T-cell (primary cell): ENCODE measurements around the gene GNB4. TPM values are rescaled to one million over a fixed set of nuclear protein-coding genes. Genes with fewer than 3 reads are reported as not detected.

Source experiments
- ATAC-seq, 4 experiments: fragments of 200-7000 bp in 3 of 4; fragments of 150-1000 bp in 1 of 4; cut with Tn5 transposase; replicated peaks in 1 of 4; 1 replicate in 3 of 4; 2 replicates in 1 of 4; pipeline ENCODE4 v1.10.0; 2021; ENCODE audit warnings: moderate library complexity in 3 of 4, mild to moderate bottlenecking in 2 of 4, moderate number of reproducible peaks in 1 of 4
- CTCF ChIA-PET, 2 donors: fragments of 300-600 bp; sonication (Branson Sonifier 250); formaldehyde crosslinking; loops; one replicate each; lab custom pipeline; 2022; ENCODE audit warnings: antibody characterized with exemption in 2 of 2; lab: Charles Lee
- POLR2A ChIA-PET, 2 donors: fragments of 300-600 bp; sonication (Branson Sonifier 250); formaldehyde crosslinking; loops; one replicate each; lab custom pipeline; 2022; ENCODE audit warnings: antibody characterized with exemption in 2 of 2; lab: Charles Lee
- DNase-seq, 35 experiments: peaks; one replicate each; pipeline versions ENCODE4 v3.0.0 to v3.0.0-alpha.2; 2013 to 2023
- H3K27ac ChIP-seq: one replicate; pipeline ENCODE4 v1.5.1; 2013; ENCODE audit warnings: low read length
- H3K27me3 ChIP-seq, 2 experiments: replicated peaks in 1 of 2; 1 replicate in 1 of 2; 2 replicates in 1 of 2; pipeline versions ENCODE4 v1.6.1 to v1.7.0; 2013; ENCODE audit warnings: low read length in 1 of 2, mixed read lengths in 1 of 2; ENCODE audit not compliant: control insufficient read depth in 2 of 2, insufficient read depth in 2 of 2; ENCODE audit errors: extremely low read depth in 1 of 2
- H3K36me3 ChIP-seq, 2 donors: 1 replicate in 1 of 2; 2 replicates in 1 of 2; pipeline versions ENCODE4 v1.6.1 to v1.7.0; 2013; ENCODE audit warnings: low read length in 1 of 2; ENCODE audit not compliant: control insufficient read depth in 2 of 2, insufficient read depth in 1 of 2; ENCODE audit errors: extremely low read depth in 1 of 2
- H3K4me1 ChIP-seq, 2 experiments: 1 replicate in 1 of 2; 2 replicates in 1 of 2; pipeline versions ENCODE4 v1.6.1 to v1.7.0; 2013; ENCODE audit warnings: low read length in 2 of 2, mixed read lengths in 1 of 2; ENCODE audit not compliant: insufficient read depth in 2 of 2, control insufficient read depth in 1 of 2; ENCODE audit errors: extremely low read depth in 1 of 2
- H3K4me3 ChIP-seq, 2 donors: 1 replicate in 1 of 2; 2 replicates in 1 of 2; pipeline versions ENCODE4 v1.5.1 to v1.7.0; 2013; ENCODE audit warnings: mild to moderate bottlenecking in 2 of 2, low read length in 1 of 2, moderate library complexity in 1 of 2; ENCODE audit not compliant: control insufficient read depth in 1 of 2; ENCODE audit errors: extremely low read depth in 1 of 2
- H3K9me3 ChIP-seq: 2 replicates; pipeline ENCODE4 v1.7.0; 2013
- H3K27ac Mint-ChIP-seq, 2 donors: one replicate each; pipeline ENCODE4 v1.8.0; 2020 to 2021; ENCODE audit warnings: mild to moderate bottlenecking in 2 of 2, mixed read lengths in 2 of 2
- H3K27me3 Mint-ChIP-seq, 2 donors: one replicate each; pipeline ENCODE4 v1.8.0; 2021 to 2022; ENCODE audit warnings: mixed read lengths in 2 of 2
- H3K36me3 Mint-ChIP-seq: one replicate; pipeline ENCODE4 v1.8.0; 2021; ENCODE audit warnings: mixed read lengths
- H3K4me1 Mint-ChIP-seq, 3 donors: one replicate each; pipeline ENCODE4 v1.8.0; 2020 to 2022; ENCODE audit warnings: mixed read lengths in 3 of 3, mild to moderate bottlenecking in 1 of 3
- H3K4me3 Mint-ChIP-seq, 3 donors: one replicate each; pipeline ENCODE4 v1.8.0; 2020 to 2022; ENCODE audit warnings: mild to moderate bottlenecking in 3 of 3, mixed read lengths in 3 of 3, moderate library complexity in 3 of 3
- H3K9me3 Mint-ChIP-seq, 3 donors: one replicate each; pipeline ENCODE4 v1.8.0; 2020 to 2022; ENCODE audit warnings: mixed read lengths in 3 of 3
- WGBS: methylation state at CpG from one replicate; pipeline ENCODE4 v1.1.5; 2013; ENCODE audit warnings: missing lambda C conversion rate; ENCODE audit not compliant: insufficient coverage; 5-methylcytosine and 5-hydroxymethylcytosine counted together
- total RNA-seq, 35 experiments: library from RNA in 6 of 35; stranded (reverse) in 6 of 35; fragments of 120-200 nt in 1 of 35; gene quantifications; one replicate each; pipeline versions ENCODE4 v1.2.1 to v1.2.4 and lab custom pipeline; 2013 to 2026

The GNB4 gene
- total RNA-seq, 5 donors from 2014 or later (not counting 1 experiment from before 2014, with no cell fraction given) = 0.26 to 2.7 (median 0.73) TPM

DNA sequence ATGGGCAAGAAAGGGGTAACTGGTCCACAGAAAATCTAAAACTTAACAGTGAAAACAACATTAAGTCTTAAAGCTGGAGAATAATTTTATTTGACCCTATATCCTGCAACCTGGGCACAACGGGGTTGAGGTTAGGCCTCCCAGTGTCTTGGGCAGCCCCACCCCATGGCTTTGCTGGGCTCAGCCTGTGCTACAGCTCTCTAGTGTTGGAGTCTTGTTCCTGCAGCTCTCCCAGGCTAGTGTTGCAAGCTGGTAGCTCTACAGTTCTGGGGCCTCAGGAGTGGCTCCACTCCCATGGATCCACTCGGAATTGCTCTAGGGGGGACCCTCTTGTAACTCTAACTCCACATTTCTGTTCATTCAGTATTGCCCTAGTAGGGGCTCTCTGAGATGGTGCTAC is 24.9 kb upstream of the GNB4 start:
- WGBS = 100% methylated on average over 1 of the region's 2 CpGs

DNA sequence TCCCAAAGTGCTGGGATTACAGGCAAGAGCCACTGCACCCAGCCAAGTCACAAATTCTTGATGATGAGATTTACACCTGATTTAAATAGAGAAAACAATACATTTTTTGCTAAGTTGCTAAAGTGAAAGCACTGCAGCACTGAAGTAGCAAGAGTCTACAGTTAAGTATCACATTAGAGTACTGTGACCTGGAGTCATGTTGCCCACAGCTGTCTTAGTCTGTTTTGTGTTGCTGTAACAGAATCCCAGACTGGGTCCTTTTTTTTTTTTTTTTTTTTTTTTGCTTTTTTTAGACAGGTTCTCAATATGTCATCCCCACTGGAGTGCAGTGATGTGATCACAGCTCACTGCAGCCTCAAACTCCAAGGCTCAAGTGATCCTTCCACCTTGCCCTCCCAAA is 23.2 kb upstream of the GNB4 start:
- H3K36me3 ChIP-seq = no peaks in the 10 kb centered on the region
- H3K4me1 ChIP-seq = no peaks in the 10 kb centered on the region
- no peaks in the 10 kb centered on the region for H3K9me3 ChIP-seq
- no peak for ATAC-seq
- CTCF ChIA-PET = no interaction called here
- no peak for DNase-seq
- no peaks in the 10 kb centered on the region for H3K36me3 Mint-ChIP-seq
- H3K27me3 Mint-ChIP-seq = peaks cover 0 to 5% of the 10 kb centered on the region in 2 donors
- no peaks in the 10 kb centered on the region for H3K9me3 Mint-ChIP-seq
- H3K27ac Mint-ChIP-seq = no peak overlapping the region
- POLR2A ChIA-PET = no interaction called here
- peaks cover 0 to 2% of the 10 kb centered on the region in 2 experiments for H3K27me3 ChIP-seq
- no peak overlapping the region for H3K27ac ChIP-seq
- peaks cover 0 to 5% (median 4%) of the 10 kb centered on the region in 3 donors for H3K4me1 Mint-ChIP-seq
- H3K4me3 ChIP-seq = no peak overlapping the region
- H3K4me3 Mint-ChIP-seq = no peak overlapping the region

More for the DNA sequence above, 24.9 kb upstream of the GNB4 start:
- DNase-seq = no peak
- H3K9me3 ChIP-seq = no peaks in the 10 kb centered on the region
- H3K36me3 ChIP-seq = no peaks in the 10 kb centered on the region
- no peaks in the 10 kb centered on the region for H3K4me1 ChIP-seq
- Mint-ChIP-seq H3K27ac (no peak overlapping the region), H3K4me3 (no peak overlapping the region), H3K36me3 (no peaks in the 10 kb centered on the region), H3K4me1 (peaks cover 0 to 5% (median 4%) of the 10 kb centered on the region in 3 donors), H3K27me3 (peaks cover 0 to 7% of the 10 kb centered on the region in 2 donors), H3K9me3 (no peaks in the 10 kb centered on the region)
- no peak overlapping the region for H3K27ac ChIP-seq
- H3K27me3 ChIP-seq = peaks cover 0 to 2% of the 10 kb centered on the region in 2 experiments
- ChIA-PET CTCF (no interaction called here), POLR2A (no interaction called here)
- no peak overlapping the region for H3K4me3 ChIP-seq
- ATAC-seq = no peak

DNA sequence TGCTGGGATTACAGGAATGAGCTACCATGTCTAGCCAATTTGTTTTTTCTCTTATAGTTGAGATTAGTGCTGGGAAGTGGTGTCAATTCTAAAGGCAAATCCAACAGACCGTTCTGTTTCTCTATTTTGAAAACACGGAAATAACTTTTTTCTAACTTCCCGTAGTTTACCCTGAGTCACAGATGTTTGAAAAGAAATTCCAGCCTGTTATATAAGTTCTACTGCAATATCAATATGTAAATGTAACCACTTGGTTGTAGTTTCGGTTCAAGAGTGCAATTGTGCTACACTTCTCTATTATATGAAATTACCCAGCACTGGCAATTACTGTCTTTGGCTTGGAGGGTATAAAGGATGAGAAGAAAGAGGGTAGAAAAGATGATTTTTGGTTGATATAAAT is 22.3 kb upstream of the GNB4 start:
- Mint-ChIP-seq H3K4me1 (peaks cover 0 to 5% (median 4%) of the 10 kb centered on the region in 3 donors), H3K27ac (no peak overlapping the region), H3K36me3 (no peaks in the 10 kb centered on the region), H3K27me3 (peaks cover 0 to 5% of the 10 kb centered on the region in 2 donors), H3K4me3 (no peak overlapping the region), H3K9me3 (no peaks in the 10 kb centered on the region)
- Histone ChIP-seq H3K4me1 (no peaks in the 10 kb centered on the region), H3K27ac (no peak overlapping the region), H3K36me3 (no peaks in the 10 kb centered on the region), H3K27me3 (peaks cover 0 to 2% of the 10 kb centered on the region in 2 experiments), H3K4me3 (no peak overlapping the region), H3K9me3 (no peaks in the 10 kb centered on the region)
- DNase-seq (no peak), ATAC-seq (no peak)
- ChIA-PET CTCF (no interaction called here), POLR2A (no interaction called here)
- WGBS = no CpG with 5 or more reads among the region's 4 CpGs

DNA sequence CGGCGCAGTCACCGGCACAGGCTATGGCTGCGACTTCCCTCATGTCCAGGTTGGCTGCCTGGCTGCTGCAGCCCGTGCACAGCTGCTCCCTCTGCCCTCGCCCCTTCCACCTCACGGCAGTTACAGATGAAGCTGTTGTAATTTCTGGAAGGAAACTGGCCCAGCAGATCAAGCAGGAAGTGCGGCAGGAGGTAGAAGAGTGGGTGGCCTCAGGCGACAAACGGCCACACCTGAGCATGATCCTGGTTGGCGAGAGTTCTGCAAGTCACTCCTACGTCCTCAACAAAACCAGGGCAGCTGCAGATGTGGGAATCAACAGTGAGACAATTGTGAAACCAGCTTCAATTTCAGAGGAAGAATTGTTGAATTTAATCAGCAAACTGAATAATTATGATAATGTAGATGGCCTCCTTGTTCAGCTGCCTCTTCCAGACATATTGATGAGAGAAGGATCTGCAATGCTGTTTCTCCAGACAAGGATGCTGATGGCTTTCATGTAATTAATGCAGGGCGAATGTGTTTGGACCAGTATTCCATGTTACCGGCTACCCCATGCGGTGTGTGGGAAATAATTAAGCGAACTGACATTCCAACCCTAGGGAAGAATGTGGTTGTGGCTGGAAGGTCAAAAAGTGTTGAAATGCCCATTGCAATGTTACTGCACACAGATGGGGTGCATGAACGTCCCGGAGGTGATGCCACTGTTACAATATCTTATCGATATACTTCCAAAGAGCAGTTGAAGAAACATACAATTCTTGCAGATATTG is 13.2 kb upstream of the GNB4 start:
- peak overlapping the region in 2 of 3 donors; percentile 37 to 50 for H3K4me3 Mint-ChIP-seq

DNA sequence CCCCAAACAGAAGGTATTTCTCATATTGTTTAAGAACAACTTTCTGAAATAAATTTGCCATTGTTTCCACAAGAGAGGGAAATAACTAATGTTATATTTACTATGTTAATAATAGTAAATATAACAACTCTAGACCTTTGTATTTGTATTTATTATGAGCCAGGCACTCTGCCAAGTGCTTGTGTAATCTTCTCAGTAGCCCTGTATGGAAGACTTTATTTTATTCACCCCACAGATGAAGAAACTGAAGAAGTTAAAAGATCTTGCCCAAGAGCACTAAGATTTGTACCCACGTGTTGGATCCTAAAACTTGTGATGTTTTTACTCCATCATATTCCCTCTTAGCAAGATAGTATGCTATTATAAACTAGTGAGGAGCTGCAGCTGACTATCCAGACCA is 12.0 kb upstream of the GNB4 start:
- no peaks in the 10 kb centered on the region for H3K9me3 ChIP-seq
- no peak for DNase-seq
- H3K27me3 Mint-ChIP-seq = peaks cover 9 to 14% of the 10 kb centered on the region in 2 donors
- peaks cover 5 to 10% (median 10%) of the 10 kb centered on the region in 3 donors for H3K4me1 Mint-ChIP-seq
- H3K4me3 ChIP-seq = no peak overlapping the region
- ChIA-PET POLR2A (no interaction called here), CTCF (interaction anchor here in 1 of 2 donors (0.6 kb wide), 1 partner anchor 12 kb away, joined by 3 read pairs; the partner anchor contains the start of gene GNB4)
- no peaks in the 10 kb centered on the region for H3K36me3 Mint-ChIP-seq
- H3K27ac ChIP-seq = no peak overlapping the region
- H3K4me1 ChIP-seq = peaks cover 0 to 8% of the 10 kb centered on the region in 2 experiments
- no peak for ATAC-seq
- H3K27me3 ChIP-seq = peaks cover 0 to 8% of the 10 kb centered on the region in 2 experiments
- H3K36me3 ChIP-seq = no peaks in the 10 kb centered on the region
- H3K4me3 Mint-ChIP-seq = no peak overlapping the region
- no CpG with 5 or more reads among the region's 1 CpG for WGBS
- no peaks in the 10 kb centered on the region for H3K9me3 Mint-ChIP-seq
- no peak overlapping the region for H3K27ac Mint-ChIP-seq

More for the DNA sequence above, 13.2 kb upstream of the GNB4 start:
- H3K36me3 Mint-ChIP-seq = no peaks in the 10 kb centered on the region
- ATAC-seq = peak in 2 of 4 experiments; percentile 45 to 56
- peaks cover 5 to 10% (median 10%) of the 10 kb centered on the region in 3 donors for H3K4me1 Mint-ChIP-seq
- Histone ChIP-seq H3K27me3 (peaks cover 0 to 5% of the 10 kb centered on the region in 2 experiments), H3K36me3 (no peaks in the 10 kb centered on the region), H3K9me3 (no peaks in the 10 kb centered on the region), H3K4me3 (no peak overlapping the region), H3K27ac (no peak overlapping the region), H3K4me1 (peaks cover 0 to 8% of the 10 kb centered on the region in 2 experiments)
- H3K9me3 Mint-ChIP-seq = no peaks in the 10 kb centered on the region
- CTCF ChIA-PET = no interaction called here
- POLR2A ChIA-PET = no interaction called here
- peaks cover 9% of the 10 kb centered on the region in 2 donors for H3K27me3 Mint-ChIP-seq
- 28% methylated on average over 7 of the region's 19 CpGs for WGBS
- DNase-seq = peak in 3 of 35 experiments; percentile 4 to 6 (median 5)
- no peak overlapping the region for H3K27ac Mint-ChIP-seq

DNA sequence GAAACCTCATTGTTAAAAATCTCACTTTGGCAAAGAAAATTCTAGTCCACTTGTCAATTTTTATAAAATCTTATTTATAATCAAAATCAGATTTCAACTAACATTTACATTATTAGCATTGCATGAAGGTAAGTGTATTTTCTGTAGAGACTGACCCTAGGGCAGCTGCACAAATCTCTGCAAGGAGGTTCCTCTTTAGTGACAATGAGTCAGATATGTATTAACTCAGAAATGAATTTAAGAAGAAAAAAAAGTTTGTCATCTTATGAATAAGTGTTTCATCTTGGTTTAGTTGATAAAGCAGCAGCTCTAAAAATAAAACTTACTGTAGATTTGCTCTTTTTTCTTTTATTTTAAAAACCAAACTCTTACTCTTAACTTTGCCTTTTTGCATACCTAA is 9.0 kb upstream of the GNB4 start:
- H3K4me1 Mint-ChIP-seq = peaks cover 5 to 10% (median 10%) of the 10 kb centered on the region in 3 donors
- ChIA-PET CTCF (no interaction called here), POLR2A (no interaction called here)
- H3K27me3 Mint-ChIP-seq = peaks cover 15 to 21% of the 10 kb centered on the region in 2 donors
- Histone ChIP-seq H3K27me3 (peaks cover 0 to 12% of the 10 kb centered on the region in 2 experiments), H3K9me3 (no peaks in the 10 kb centered on the region), H3K27ac (no peak overlapping the region), H3K4me3 (no peak overlapping the region), H3K4me1 (peaks cover 0 to 8% of the 10 kb centered on the region in 2 experiments), H3K36me3 (no peaks in the 10 kb centered on the region)
- H3K9me3 Mint-ChIP-seq = no peaks in the 10 kb centered on the region
- H3K4me3 Mint-ChIP-seq = no peak overlapping the region
- no peaks in the 10 kb centered on the region for H3K36me3 Mint-ChIP-seq
- DNase-seq (no peak), ATAC-seq (no peak)
- no peak overlapping the region for H3K27ac Mint-ChIP-seq
